BJ (cell line): ENCODE measurements around the gene EGFL7. TPM values are rescaled to one million over a fixed set of nuclear protein-coding genes. Genes with fewer than 3 reads are reported as not detected.

Experiments
- CTCF ChIA-PET: fragments of 350-600 bp; formaldehyde crosslinking; extraction: SDS; loops from one replicate; lab custom pipeline; 2021; ENCODE audit warnings: antibody characterized with exemption, inconsistent platforms; lab: Yijun Ruan, JAX
- POLR2A ChIA-PET: fragments of 300-600 bp; sonication (Branson Sonifier 250); formaldehyde crosslinking; extraction: SDS; loops from one replicate; lab custom pipeline; 2021; ENCODE audit warnings: antibody characterized with exemption; lab: Charles Lee
- DNase-seq: peaks from one replicate; pipeline ENCODE4 v3.0.0-alpha.2; 2011; ENCODE audit warnings: low read depth
- H3K27me3 ChIP-seq: 2 replicates; pipeline ENCODE4 v1.6.0; 2011; ENCODE audit warnings: low read length; ENCODE audit not compliant: control insufficient read depth, insufficient read depth
- H3K36me3 ChIP-seq: 2 replicates; pipeline ENCODE4 v1.5.1; 2011; ENCODE audit warnings: low read length; ENCODE audit not compliant: control insufficient read depth, insufficient read depth
- H3K4me3 ChIP-seq: 2 replicates; pipeline ENCODE4 v1.5.1; 2011; ENCODE audit warnings: low read depth, mild to moderate bottlenecking, control low read depth, low read length
- polyA plus RNA-seq: library from polyadenylated mRNA; depleted of rRNA; stranded (reverse); fragments of >200 nt; gene quantifications from 2 replicates; pipeline ENCODE4 v1.2.3, GENCODE V29; 2011
- TF ChIP-seq, protein P1 (sequence below): IDR thresholded peaks from 2 replicates; pipeline ENCODE4 v1.5.1; 2011; ENCODE audit warnings: low read depth, mild to moderate bottlenecking, control low read depth, inconsistent platforms, low read length, moderate library complexity; ENCODE audit not compliant: insufficient read depth

The EGFL7 gene
- polyA plus RNA-seq, 1 experiment = 26.9 TPM

DNA sequence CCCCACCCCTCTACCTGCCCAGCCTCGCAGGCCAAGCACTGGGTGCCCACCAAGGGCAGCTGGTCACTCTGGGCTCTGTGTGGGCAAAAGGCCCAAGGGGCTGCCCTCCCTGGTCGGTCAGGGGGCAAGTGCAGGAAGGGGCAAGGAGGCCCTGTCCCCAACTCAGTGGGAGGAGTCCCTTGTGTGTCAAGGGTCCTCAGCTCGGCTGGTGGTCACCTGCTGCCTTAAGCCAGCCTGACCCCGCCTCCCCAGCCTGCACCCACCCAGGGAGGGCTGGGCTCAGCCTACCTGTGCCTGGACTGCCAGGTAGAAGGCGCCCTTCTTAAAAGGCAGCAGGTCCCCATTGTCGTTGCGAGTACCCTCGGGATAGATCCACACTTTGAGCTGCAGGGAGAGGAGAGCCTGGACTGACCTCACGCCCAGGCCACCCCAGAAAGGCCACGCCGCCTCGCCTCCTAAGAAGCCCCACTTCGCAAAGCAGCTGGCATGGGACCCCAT, 13.6 kb downstream of the EGFL7 start:
- TF ChIP-seq, protein P1, sequence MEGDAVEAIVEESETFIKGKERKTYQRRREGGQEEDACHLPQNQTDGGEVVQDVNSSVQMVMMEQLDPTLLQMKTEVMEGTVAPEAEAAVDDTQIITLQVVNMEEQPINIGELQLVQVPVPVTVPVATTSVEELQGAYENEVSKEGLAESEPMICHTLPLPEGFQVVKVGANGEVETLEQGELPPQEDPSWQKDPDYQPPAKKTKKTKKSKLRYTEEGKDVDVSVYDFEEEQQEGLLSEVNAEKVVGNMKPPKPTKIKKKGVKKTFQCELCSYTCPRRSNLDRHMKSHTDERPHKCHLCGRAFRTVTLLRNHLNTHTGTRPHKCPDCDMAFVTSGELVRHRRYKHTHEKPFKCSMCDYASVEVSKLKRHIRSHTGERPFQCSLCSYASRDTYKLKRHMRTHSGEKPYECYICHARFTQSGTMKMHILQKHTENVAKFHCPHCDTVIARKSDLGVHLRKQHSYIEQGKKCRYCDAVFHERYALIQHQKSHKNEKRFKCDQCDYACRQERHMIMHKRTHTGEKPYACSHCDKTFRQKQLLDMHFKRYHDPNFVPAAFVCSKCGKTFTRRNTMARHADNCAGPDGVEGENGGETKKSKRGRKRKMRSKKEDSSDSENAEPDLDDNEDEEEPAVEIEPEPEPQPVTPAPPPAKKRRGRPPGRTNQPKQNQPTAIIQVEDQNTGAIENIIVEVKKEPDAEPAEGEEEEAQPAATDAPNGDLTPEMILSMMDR = no peak
- CTCF ChIA-PET = interaction anchor here (1.0 to 1.3 kb wide), 2 partner anchors 9 to 50 kb away, joined by 3 read pairs; no protein-coding TSS in a partner anchor
- H3K4me3 ChIP-seq = no peak overlapping the region
- no peak for DNase-seq
- no peaks in the 10 kb centered on the region for H3K27me3 ChIP-seq
- H3K36me3 ChIP-seq = peaks cover 17% of the 10 kb centered on the region
- POLR2A ChIA-PET = no interaction called here

DNA sequence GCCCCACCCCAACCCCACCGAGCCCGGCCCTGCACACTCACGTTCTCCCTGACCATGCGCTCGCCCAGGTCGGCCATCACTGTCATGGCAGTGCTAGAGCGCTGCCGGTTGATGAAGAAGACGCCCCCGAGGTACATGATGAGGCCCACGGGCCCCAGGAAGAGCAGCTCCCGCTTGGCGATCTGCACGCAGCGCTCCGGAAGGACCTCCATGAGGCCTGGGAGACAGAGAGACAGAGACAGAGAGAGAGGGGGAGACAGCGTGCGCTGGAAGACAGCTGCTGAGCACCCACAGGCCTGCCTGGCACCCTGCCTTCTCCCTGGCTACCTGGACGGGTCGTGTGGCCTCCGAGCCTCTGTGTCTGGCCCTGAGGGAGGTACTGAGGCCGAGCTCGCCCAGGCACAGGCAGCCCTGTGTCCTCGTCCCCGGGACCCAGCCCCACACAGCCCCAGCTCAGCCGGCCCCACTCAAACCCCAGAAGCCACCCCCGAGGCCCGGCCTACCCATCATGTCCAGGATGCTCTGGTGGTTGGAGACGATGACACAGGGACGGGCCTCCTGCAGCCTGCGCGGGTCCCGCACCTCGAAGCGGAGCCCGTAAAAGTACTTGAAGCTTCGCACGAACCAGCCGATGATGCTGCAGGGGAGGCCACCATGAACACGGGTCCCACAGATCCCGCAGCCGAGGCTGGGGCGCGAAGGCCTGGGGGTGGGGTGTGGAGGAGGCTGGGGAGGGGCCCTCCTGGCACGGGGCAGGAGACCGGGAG, 14.4 kb downstream of the EGFL7 start:
- no peak overlapping the region for H3K4me3 ChIP-seq
- CTCF ChIA-PET = interaction anchor here (1.3 kb wide), 1 partner anchor 9 kb away, joined by 3 read pairs; no protein-coding TSS in a partner anchor
- POLR2A ChIA-PET = no interaction called here
- DNase-seq = no peak
- no peaks in the 10 kb centered on the region for H3K27me3 ChIP-seq
- peaks cover 17% of the 10 kb centered on the region for H3K36me3 ChIP-seq
- TF ChIP-seq, protein P1 = no peak

DNA sequence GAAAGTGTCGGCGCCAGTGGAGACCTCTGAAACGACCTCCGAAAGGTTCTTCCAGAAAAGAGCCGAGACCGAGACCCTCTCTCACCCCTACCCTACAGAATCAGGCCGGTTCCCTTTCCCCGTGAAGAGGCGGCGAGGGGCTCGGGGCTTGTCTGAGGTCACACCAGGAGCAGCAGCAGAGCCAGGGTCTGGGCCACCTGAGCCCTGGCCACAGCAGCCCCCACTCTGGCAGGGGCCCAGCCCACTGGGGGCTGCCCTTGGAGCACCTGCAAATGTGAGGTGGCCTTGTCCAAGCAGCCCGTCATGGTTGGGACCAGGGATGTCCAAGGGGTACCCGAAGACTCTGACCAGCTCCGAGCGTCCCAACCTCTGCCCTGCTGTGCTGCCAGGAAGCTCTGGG, 15.3 kb downstream of the EGFL7 start:
- TF ChIP-seq, protein P1 = no peak
- DNase-seq = no peak
- Histone ChIP-seq H3K4me3 (no peak overlapping the region), H3K27me3 (no peaks in the 10 kb centered on the region), H3K36me3 (peaks cover 16% of the 10 kb centered on the region)
- ChIA-PET POLR2A (no interaction called here), CTCF (interaction anchor here (0.9 kb wide), 1 partner anchor 193 kb away, joined by 4 read pairs; no protein-coding TSS in a partner anchor)

DNA sequence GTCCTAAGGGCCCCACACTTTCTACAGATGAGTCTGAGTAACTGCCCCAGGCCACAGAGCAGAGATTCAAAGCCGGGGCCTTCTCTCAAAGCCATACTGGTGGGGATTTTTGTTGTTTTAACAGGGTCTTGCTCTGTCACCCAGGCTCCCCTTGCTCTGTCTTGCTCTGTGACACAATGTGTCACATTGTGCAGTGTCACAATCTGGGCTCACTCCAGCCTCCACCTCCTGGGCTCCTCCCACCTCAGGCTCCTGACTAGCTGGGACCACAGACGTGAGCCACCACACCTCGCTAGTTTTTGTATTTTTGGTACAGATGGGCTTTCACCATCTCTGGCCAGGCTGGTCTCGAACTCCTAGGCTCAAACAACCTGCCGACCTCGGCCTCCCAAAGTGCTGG, 15.9 kb downstream of the EGFL7 start:
- ChIA-PET CTCF (interaction anchor here (0.9 kb wide), 1 partner anchor 194 kb away, joined by 4 read pairs; no protein-coding TSS in a partner anchor), POLR2A (no interaction called here)
- TF ChIP-seq, protein P1 = no peak

DNA sequence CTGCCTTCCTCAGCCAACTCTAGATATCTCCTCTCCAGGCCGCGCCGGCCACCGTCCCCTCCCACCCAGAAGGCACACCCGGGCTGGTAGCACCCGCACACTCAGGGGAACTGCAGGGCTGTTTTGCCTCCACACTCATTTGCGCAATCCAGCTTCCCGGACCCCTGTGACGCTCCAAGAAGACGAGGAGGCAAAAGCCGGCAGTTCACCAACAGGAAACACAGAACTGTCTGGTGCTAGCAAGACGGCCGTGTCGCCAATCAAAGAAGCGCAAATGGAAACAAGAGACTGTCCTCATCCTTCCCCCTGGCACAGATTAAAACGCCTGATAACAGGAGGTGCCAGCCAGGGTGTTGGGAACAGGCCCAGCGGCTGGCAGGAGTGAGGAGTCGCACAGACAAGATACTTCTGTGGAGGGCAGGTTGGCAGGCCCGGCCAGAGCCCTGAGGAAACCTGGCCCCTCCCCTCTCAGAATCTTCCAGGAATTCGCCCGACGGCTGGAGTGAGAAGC, 16.8 kb downstream of the EGFL7 start:
- DNase-seq = no peak
- ChIA-PET POLR2A (no interaction called here), CTCF (no interaction called here)
- H3K27me3 ChIP-seq = no peaks in the 10 kb centered on the region
- peaks cover 6% of the 10 kb centered on the region for H3K36me3 ChIP-seq
- H3K4me3 ChIP-seq = no peak overlapping the region
- TF ChIP-seq, protein P1 = no peak

More for the DNA sequence above, 15.9 kb downstream of the EGFL7 start:
- no peak for DNase-seq
- H3K27me3 ChIP-seq = no peaks in the 10 kb centered on the region
- no peak overlapping the region for H3K4me3 ChIP-seq
- H3K36me3 ChIP-seq = peaks cover 10% of the 10 kb centered on the region
